OCI-LY3 (cell line): ENCODE data around the gene CCT6A.

Experiments used
- EZH2phosphoT487 ChIP-seq: fragments of 200-600 bp; shearing (Covaris generic); IDR thresholded peaks from 2 replicates; pipeline ENCODE4 v1.6.1; 2018; ENCODE audit warnings: antibody characterized with exemption, mixed run types, low read depth
- TF ChIP-seq, protein P1 (sequence below): fragments of 200-600, 300-600 bp; sonication (generic); IDR thresholded peaks from 2 replicates; pipeline ENCODE4 v1.5.1; 2014; ENCODE audit warnings: antibody characterized with exemption, low read length, low read depth

DNA sequence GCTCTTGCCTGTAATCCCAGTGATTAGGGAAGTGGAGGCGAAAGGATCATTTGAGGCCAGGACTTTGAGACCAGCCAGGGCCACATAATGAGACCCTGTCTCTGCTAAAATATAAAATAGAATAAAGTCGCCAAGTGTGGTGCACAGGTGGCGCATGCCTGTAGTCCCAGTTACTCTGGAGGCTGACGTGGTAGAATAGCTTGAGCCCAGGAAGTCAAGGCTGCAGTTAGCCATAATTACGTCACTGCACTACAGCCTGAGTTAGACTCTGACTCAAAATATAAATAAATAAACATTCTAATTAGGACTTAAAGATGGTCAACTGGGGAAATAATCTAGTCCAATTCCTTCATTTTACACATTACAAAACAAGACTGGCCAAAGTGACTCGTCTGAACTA lies 53.9 kb downstream of the CCT6A start:
- TF ChIP-seq, protein P1, sequence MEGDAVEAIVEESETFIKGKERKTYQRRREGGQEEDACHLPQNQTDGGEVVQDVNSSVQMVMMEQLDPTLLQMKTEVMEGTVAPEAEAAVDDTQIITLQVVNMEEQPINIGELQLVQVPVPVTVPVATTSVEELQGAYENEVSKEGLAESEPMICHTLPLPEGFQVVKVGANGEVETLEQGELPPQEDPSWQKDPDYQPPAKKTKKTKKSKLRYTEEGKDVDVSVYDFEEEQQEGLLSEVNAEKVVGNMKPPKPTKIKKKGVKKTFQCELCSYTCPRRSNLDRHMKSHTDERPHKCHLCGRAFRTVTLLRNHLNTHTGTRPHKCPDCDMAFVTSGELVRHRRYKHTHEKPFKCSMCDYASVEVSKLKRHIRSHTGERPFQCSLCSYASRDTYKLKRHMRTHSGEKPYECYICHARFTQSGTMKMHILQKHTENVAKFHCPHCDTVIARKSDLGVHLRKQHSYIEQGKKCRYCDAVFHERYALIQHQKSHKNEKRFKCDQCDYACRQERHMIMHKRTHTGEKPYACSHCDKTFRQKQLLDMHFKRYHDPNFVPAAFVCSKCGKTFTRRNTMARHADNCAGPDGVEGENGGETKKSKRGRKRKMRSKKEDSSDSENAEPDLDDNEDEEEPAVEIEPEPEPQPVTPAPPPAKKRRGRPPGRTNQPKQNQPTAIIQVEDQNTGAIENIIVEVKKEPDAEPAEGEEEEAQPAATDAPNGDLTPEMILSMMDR, result no peak
- TF ChIP-seq EZH2phosphoT487, result no peak
